SK-N-SH treated with all-trans-retinoic acid at 6 μM for 48 hours (cell line): ENCODE measurements around the gene MAP3K7.

Source experiments
- ATAC-seq: fragments of 200-7000 bp; cut with Tn5 transposase; 3 replicates; pipeline ENCODE4 v1.9.1; 2020; ENCODE audit warnings: mild to moderate bottlenecking, moderate library complexity
- CSDC2 ChIP-seq: fragments of 250-450 bp; sonication (Bioruptor Pico); IDR thresholded peaks from 2 replicates; pipeline ENCODE4 v1.5.0; 2020; ENCODE audit warnings: mild to moderate bottlenecking, moderate library complexity
- GLIS3 ChIP-seq: fragments of 250-450 bp; sonication (Bioruptor Pico); IDR thresholded peaks from 2 replicates; pipeline ENCODE4 v1.5.0; 2020; ENCODE audit warnings: mild to moderate bottlenecking, moderate library complexity
- ISL1 ChIP-seq: fragments of 250-450 bp; sonication (Bioruptor Pico); IDR thresholded peaks from 2 replicates; pipeline ENCODE4 v2.1.2; 2022; ENCODE audit warnings: mild to moderate bottlenecking, moderate library complexity
- OSR1 ChIP-seq: fragments of 250-450 bp; sonication (Bioruptor Pico); IDR thresholded peaks from 2 replicates; pipeline ENCODE4 v1.8.0; 2022; ENCODE audit warnings: moderate library complexity, mild to moderate bottlenecking, inconsistent platforms
- PPARA ChIP-seq: fragments of 250-450 bp; sonication (Bioruptor Pico); IDR thresholded peaks from 2 replicates; pipeline ENCODE4 v1.5.0; 2020; ENCODE audit warnings: mild to moderate bottlenecking, borderline replicate concordance
- RARB ChIP-seq: fragments of 250-450 bp; sonication (Bioruptor Pico); IDR thresholded peaks from 2 replicates; pipeline ENCODE4 v1.8.0; 2021; ENCODE audit warnings: mild to moderate bottlenecking, moderate library complexity
- SNAI2 ChIP-seq: fragments of 250-450 bp; sonication (Bioruptor Pico); IDR thresholded peaks from 2 replicates; pipeline ENCODE4 v1.5.0; 2020; ENCODE audit warnings: mild to moderate bottlenecking, moderate library complexity
- TCF4 ChIP-seq: fragments of 250-450 bp; sonication (Bioruptor Pico); IDR thresholded peaks from 2 replicates; pipeline ENCODE4 v1.8.0; 2021; ENCODE audit warnings: mild to moderate bottlenecking, moderate library complexity, borderline replicate concordance
- TOX ChIP-seq: fragments of 250-450 bp; sonication (Bioruptor Pico); IDR thresholded peaks from 2 replicates; pipeline ENCODE4 v1.8.0; 2021; ENCODE audit warnings: mild to moderate bottlenecking, moderate library complexity, borderline replicate concordance
- ZFP30 ChIP-seq: fragments of 450-650 bp; formaldehyde crosslinking; IDR thresholded peaks from 2 replicates; pipeline ENCODE4 v1.5.0; 2022; ENCODE audit warnings: mild to moderate bottlenecking, moderate library complexity
- ZNF70 ChIP-seq: fragments of 450-650 bp; formaldehyde crosslinking; IDR thresholded peaks from 2 replicates; pipeline ENCODE4 v1.5.0; 2020; ENCODE audit warnings: mild to moderate bottlenecking, moderate library complexity
- ZNF8 ChIP-seq: fragments of 450-650 bp; formaldehyde crosslinking; IDR thresholded peaks from 2 replicates; pipeline ENCODE4 v1.5.0; 2020; ENCODE audit warnings: mild to moderate bottlenecking, moderate library complexity
- TF ChIP-seq, protein P1 (sequence below): fragments of 250-450 bp; sonication (Bioruptor Pico); IDR thresholded peaks from 2 replicates; pipeline ENCODE4 v1.5.1; 2020; ENCODE audit warnings: low read depth, mild to moderate bottlenecking, moderate library complexity
- TF ChIP-seq, protein P2 (sequence below): fragments of 250-450 bp; sonication (Bioruptor Pico); IDR thresholded peaks from 2 replicates; pipeline ENCODE4 v1.5.0; 2020; ENCODE audit warnings: mild to moderate bottlenecking, moderate library complexity
- TF ChIP-seq, protein P3 (sequence below): fragments of 250-450 bp; sonication (Bioruptor Pico); IDR thresholded peaks from 2 replicates; pipeline ENCODE4 v1.8.0; 2021; ENCODE audit warnings: low read depth, mild to moderate bottlenecking, moderate library complexity, borderline replicate concordance
- TF ChIP-seq, protein P4 (sequence below): fragments of 250-450 bp; sonication (Bioruptor Pico); IDR thresholded peaks from 2 replicates; pipeline ENCODE4 v1.8.0; 2020; ENCODE audit warnings: mild to moderate bottlenecking, moderate library complexity, borderline replicate concordance
- TF ChIP-seq, protein P5 (sequence below): fragments of 250-450 bp; sonication (Bioruptor Pico); IDR thresholded peaks from 2 replicates; pipeline ENCODE4 v1.5.1; 2021; ENCODE audit warnings: mild to moderate bottlenecking, moderate library complexity

MAP3K7 gene

DNA sequence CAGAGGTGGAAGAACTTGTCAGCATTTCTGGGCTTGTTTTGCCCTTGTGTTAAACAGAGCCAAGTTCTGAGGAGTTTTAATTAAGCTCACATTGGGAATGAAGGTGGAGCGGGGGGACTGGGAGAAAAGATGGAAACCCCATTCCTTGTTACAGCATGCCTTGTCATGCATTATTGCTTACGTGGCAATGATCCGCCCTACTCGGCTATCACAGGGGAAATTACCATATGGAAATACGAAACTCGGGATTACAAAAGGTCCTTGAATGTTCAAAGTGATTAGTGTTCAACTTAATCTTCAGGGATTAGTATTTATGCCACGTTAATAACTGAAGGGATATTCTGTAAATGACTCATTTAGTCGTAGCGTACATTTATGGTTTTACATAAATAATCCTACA lies 86.4 kb downstream of the MAP3K7 start:
- no peak for ATAC-seq
- no peak for TF ChIP-seq ZNF8
- TF ChIP-seq, all 23 proteins: peak for 0

DNA sequence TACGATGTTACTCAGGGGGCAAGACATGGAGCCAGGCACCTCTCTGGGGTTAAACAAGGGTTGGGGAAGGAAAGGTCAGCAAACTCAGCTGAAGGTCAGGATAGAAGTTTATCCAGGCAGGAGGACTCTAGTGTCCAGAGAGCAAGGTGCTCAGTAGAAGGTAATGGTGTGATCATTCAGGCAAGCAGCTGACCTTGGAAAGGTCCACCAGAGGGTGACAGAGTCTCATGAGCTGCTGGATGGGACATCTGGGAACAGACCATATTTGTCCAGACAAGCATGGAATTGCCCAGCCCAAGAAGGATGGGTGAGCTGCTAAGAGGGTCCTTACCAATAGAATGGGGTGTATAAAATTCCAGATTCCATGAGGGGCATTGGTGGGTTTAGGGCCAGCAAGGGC lies 89.5 kb downstream of the MAP3K7 start:
- no peak for ATAC-seq

DNA sequence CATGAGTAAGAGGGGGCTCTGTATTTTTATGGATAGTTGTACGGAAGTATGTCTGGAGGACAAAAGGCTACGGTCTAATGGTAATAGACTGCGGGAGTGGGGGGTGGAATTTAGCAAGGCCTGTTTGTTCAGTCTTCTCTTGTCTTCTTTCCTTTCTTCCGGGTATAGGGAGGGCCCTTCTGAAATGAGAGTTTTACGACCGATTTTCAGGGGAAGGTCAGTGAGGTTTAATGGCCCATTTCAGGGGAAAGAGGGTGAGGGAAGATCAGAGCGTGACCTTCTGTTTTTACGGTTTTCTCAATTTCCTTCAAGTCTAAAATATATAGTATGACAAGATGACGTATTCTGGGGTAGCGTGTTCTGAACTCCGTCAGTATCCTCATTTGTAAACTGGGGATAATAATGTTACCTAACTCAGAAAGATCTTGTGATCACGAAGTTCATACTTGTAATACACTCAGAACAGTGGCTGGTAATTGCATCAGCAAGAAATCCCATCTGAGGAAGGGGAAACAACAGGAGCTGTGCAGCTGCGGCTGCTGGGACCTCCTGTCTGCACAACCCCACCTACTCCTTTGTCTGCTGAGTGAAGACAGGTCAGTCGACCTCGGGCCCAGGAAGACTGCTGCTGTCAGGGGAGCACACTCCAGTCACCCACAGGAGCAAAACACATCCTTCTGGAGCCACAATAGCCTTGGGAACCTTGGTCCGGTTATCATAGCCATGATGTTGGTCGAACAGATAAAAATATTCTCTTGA lies 90.4 kb downstream of the MAP3K7 start:
- ATAC-seq: no peak
- TF ChIP-seq CSDC2 (CRISPR knock-in tag) (no peak), ZFP30 (CRISPR knock-in tag) (no peak), PPARA (CRISPR knock-in tag) (no peak), TCF4 (CRISPR knock-in tag) (no peak), RARB (CRISPR knock-in tag) (no peak), GLIS3 (CRISPR knock-in tag) (no peak), SNAI2 (CRISPR knock-in tag) (no peak), ZNF70 (CRISPR knock-in tag) (no peak), OSR1 (CRISPR knock-in tag) (no peak), ZNF8 (no peak), TOX (CRISPR knock-in tag) (no peak)
- TF ChIP-seq, protein P1, sequence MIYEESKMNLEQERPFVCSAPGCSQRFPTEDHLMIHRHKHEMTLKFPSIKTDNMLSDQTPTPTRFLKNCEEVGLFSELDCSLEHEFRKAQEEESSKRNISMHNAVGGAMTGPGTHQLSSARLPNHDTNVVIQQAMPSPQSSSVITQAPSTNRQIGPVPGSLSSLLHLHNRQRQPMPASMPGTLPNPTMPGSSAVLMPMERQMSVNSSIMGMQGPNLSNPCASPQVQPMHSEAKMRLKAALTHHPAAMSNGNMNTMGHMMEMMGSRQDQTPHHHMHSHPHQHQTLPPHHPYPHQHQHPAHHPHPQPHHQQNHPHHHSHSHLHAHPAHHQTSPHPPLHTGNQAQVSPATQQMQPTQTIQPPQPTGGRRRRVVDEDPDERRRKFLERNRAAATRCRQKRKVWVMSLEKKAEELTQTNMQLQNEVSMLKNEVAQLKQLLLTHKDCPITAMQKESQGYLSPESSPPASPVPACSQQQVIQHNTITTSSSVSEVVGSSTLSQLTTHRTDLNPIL: no peak
- TF ChIP-seq, protein P2, sequence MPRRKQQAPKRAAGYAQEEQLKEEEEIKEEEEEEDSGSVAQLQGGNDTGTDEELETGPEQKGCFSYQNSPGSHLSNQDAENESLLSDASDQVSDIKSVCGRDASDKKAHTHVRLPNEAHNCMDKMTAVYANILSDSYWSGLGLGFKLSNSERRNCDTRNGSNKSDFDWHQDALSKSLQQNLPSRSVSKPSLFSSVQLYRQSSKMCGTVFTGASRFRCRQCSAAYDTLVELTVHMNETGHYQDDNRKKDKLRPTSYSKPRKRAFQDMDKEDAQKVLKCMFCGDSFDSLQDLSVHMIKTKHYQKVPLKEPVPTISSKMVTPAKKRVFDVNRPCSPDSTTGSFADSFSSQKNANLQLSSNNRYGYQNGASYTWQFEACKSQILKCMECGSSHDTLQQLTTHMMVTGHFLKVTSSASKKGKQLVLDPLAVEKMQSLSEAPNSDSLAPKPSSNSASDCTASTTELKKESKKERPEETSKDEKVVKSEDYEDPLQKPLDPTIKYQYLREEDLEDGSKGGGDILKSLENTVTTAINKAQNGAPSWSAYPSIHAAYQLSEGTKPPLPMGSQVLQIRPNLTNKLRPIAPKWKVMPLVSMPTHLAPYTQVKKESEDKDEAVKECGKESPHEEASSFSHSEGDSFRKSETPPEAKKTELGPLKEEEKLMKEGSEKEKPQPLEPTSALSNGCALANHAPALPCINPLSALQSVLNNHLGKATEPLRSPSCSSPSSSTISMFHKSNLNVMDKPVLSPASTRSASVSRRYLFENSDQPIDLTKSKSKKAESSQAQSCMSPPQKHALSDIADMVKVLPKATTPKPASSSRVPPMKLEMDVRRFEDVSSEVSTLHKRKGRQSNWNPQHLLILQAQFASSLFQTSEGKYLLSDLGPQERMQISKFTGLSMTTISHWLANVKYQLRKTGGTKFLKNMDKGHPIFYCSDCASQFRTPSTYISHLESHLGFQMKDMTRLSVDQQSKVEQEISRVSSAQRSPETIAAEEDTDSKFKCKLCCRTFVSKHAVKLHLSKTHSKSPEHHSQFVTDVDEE (CRISPR knock-in tag): no peak
- TF ChIP-seq, protein P3, sequence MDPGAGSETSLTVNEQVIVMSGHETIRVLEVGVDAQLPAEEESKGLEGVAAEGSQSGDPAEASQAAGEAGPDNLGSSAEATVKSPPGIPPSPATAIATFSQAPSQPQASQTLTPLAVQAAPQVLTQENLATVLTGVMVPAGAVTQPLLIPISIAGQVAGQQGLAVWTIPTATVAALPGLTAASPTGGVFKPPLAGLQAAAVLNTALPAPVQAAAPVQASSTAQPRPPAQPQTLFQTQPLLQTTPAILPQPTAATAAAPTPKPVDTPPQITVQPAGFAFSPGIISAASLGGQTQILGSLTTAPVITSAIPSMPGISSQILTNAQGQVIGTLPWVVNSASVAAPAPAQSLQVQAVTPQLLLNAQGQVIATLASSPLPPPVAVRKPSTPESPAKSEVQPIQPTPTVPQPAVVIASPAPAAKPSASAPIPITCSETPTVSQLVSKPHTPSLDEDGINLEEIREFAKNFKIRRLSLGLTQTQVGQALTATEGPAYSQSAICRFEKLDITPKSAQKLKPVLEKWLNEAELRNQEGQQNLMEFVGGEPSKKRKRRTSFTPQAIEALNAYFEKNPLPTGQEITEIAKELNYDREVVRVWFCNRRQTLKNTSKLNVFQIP (CRISPR knock-in tag): no peak
- TF ChIP-seq, protein P4, sequence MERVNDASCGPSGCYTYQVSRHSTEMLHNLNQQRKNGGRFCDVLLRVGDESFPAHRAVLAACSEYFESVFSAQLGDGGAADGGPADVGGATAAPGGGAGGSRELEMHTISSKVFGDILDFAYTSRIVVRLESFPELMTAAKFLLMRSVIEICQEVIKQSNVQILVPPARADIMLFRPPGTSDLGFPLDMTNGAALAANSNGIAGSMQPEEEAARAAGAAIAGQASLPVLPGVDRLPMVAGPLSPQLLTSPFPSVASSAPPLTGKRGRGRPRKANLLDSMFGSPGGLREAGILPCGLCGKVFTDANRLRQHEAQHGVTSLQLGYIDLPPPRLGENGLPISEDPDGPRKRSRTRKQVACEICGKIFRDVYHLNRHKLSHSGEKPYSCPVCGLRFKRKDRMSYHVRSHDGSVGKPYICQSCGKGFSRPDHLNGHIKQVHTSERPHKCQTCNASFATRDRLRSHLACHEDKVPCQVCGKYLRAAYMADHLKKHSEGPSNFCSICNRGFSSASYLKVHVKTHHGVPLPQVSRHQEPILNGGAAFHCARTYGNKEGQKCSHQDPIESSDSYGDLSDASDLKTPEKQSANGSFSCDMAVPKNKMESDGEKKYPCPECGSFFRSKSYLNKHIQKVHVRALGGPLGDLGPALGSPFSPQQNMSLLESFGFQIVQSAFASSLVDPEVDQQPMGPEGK (CRISPR knock-in tag): no peak

More for the DNA sequence above, 89.5 kb downstream of the MAP3K7 start:
- TF ChIP-seq, protein P5, sequence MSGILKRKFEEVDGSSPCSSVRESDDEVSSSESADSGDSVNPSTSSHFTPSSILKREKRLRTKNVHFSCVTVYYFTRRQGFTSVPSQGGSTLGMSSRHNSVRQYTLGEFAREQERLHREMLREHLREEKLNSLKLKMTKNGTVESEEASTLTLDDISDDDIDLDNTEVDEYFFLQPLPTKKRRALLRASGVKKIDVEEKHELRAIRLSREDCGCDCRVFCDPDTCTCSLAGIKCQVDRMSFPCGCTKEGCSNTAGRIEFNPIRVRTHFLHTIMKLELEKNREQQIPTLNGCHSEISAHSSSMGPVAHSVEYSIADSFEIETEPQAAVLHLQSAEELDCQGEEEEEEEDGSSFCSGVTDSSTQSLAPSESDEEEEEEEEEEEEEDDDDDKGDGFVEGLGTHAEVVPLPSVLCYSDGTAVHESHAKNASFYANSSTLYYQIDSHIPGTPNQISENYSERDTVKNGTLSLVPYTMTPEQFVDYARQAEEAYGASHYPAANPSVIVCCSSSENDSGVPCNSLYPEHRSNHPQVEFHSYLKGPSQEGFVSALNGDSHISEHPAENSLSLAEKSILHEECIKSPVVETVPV (CRISPR knock-in tag): no peak
- no peak for TF ChIP-seq ISL1
- TF ChIP-seq, protein P2 (CRISPR knock-in tag): no peak
- TF ChIP-seq, all 23 proteins: peak for 0
